Upper lobe of left lung (tissue), 4 donors: ENCODE data around the gene APOE.

Experiments
- CTCF ChIP-seq, 6 experiments: fragments of 450-650 bp in 4 of 6; fragments of 200-600 bp in 2 of 6; sonication (generic) in 2 of 6; IDR thresholded peaks; one replicate each; pipeline ENCODE4 v1.5.1; 2016 to 2019; ENCODE audit warnings: antibody characterized with exemption in 6 of 6
- EP300 ChIP-seq, 4 donors: sonication (generic); formaldehyde crosslinking; IDR thresholded peaks; one replicate each; pipeline ENCODE4 v1.5.1; 2017; ENCODE audit warnings: antibody characterized with exemption in 4 of 4, control low read depth in 2 of 4
- POLR2A ChIP-seq, 4 donors: fragments of 450-650 bp; IDR thresholded peaks; one replicate each; pipeline ENCODE4 v1.5.1; 2016 to 2017; ENCODE audit warnings: antibody characterized with exemption in 4 of 4, mild to moderate bottlenecking in 2 of 4
- POLR2AphosphoS5 ChIP-seq, 2 donors: sonication (generic); formaldehyde crosslinking; IDR thresholded peaks; one replicate each; pipeline ENCODE4 v1.5.1; 2017; ENCODE audit warnings: antibody characterized with exemption in 2 of 2

GRCh38 chr19:44948237-44948636 is 42.6 kb downstream of the APOE start:
- TF ChIP-seq EP300 (IDR thresholded peaks at IDR 0.05), result no peak
- TF ChIP-seq POLR2A (IDR thresholded peaks at IDR 0.05), result no peak
- TF ChIP-seq POLR2AphosphoS5 (IDR thresholded peaks at IDR 0.05), result no peak
- no peak for TF ChIP-seq CTCF (IDR thresholded peaks at IDR 0.05)
